ENCODE data around the gene SNX30.

Gene SNX30

DNA sequence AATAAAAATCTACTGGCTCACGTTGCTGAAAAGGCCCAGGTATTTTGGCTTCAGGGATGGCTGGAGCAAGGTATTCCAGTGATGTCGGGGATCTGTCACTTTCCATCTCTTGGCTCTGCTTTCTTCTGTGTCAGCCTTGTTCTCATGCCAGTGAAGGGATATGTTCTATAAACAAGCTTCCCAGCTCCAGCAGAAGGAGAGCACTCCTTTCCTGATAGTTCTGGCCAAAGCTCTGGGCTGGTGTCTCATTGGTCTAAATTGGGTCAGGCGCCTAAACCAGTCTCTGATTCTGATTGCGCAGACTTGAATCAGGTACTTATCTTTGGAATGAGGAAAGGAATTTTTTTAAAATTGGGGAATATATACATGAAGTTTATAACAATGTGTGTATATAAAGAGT, 5.1 kb downstream of the SNX30 start:
- ATAC-seq (replicated peaks; ENCODE audit: extremely low read depth, poor library complexity, severe bottlenecking) (no peak), DNase-seq (ENCODE audit: low spot score in 2 of 2) (no peak)
- peaks cover 83% of the 10 kb centered on the region for H3K4me1 Mint-ChIP-seq
- H3K4me3 Mint-ChIP-seq: peak overlapping the region; percentile 58
- H3K27ac Mint-ChIP-seq (ENCODE audit: low read depth): no peak overlapping the region
- no peaks in the 10 kb centered on the region for H3K9me3 Mint-ChIP-seq
- H3K27me3 Mint-ChIP-seq: no peaks in the 10 kb centered on the region
- peaks cover 6% of the 10 kb centered on the region for H3K36me3 Mint-ChIP-seq (ENCODE audit: insufficient read depth)

DNA sequence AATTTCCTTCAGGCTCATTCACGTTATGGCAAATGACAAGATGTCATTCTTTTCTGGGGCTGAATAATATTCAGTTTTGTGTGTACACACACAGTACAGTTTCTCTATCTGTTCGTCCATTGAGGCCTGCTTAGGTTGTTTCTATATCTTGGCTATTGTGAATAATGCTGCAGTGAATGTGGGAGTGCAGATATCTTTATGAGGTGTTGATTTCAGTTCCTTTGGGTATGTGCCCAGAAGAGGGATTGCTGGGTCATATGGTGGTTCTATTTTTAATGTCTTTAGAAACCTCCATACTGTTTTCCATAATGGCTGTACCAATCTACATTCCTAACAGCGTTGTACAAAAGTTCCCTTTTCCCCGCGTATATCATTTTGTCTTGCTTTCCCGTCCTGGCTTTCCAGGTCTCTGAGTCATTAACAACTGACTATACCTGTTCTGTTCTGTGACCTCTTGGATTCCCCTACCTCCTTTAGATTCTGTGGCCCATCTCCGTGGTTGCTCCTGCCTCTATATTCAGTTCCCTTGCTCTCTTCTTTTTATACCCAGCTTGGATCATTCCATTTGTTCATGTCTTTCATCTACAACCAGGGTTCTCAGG, 6.8 kb downstream of the SNX30 start:
- Mint-ChIP-seq H3K9me3 (no peaks in the 10 kb centered on the region), H3K4me1 (peaks cover 89% of the 10 kb centered on the region), H3K36me3 (ENCODE audit: insufficient read depth) (peaks cover 2% of the 10 kb centered on the region), H3K27ac (ENCODE audit: low read depth) (no peak overlapping the region), H3K27me3 (no peaks in the 10 kb centered on the region), H3K4me3 (no peak overlapping the region)
- ATAC-seq (replicated peaks; ENCODE audit: extremely low read depth, poor library complexity, severe bottlenecking): no peak
- no peak for DNase-seq (ENCODE audit: low spot score in 2 of 2)

DNA sequence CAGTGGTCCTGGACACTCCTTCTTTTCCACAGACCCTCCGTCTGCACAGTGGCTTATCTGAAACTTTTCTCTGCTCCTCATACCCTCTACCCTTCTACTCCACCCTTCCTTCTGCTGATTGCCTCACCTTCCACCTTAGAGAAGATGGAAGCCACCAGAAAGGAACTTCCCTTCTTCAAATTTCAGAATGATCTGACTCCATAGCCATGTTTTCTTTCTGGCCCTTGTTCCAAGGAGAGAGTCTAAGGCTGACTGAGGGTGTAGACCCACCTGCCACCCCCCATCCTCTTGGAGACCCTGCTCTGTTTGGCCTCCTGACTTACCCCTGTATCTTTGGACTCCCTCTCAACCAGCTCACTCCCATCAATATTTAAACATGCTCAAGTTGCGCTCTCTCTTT, 7.4 kb downstream of the SNX30 start:
- H3K27ac Mint-ChIP-seq (ENCODE audit: low read depth): no peak overlapping the region
- H3K4me1 Mint-ChIP-seq: peaks cover 89% of the 10 kb centered on the region
- no peak for DNase-seq (ENCODE audit: low spot score in 2 of 2)
- no peak for ATAC-seq (replicated peaks; ENCODE audit: extremely low read depth, poor library complexity, severe bottlenecking)
- H3K27me3 Mint-ChIP-seq: no peaks in the 10 kb centered on the region
- no peaks in the 10 kb centered on the region for H3K9me3 Mint-ChIP-seq
- no peak overlapping the region for H3K4me3 Mint-ChIP-seq
- peaks cover 2% of the 10 kb centered on the region for H3K36me3 Mint-ChIP-seq (ENCODE audit: insufficient read depth)

DNA sequence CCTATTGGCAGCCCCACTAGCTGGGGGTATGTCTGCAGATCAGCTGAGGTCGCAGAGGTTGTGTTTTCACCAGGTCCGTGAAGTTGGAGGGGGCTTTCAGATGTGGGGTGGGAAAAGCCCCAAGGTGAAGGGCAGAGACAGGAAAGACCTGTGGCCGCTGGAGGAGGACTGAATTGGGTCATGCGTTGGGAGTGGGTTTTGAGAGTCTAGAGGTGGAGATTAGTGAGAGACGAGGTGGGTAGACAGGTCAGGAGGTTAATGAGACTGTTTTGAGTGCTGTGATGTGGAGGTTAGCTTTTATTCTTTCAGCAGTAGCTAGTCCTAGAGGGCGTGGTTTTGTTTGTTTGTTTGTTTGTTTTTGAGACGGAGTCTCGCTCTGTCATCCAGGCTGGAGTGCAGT, 10.3 kb downstream of the SNX30 start:
- Mint-ChIP-seq H3K4me1 (peaks cover 77% of the 10 kb centered on the region), H3K27me3 (no peaks in the 10 kb centered on the region), H3K4me3 (no peak overlapping the region), H3K27ac (ENCODE audit: low read depth) (peak overlapping the region; percentile 68), H3K9me3 (no peaks in the 10 kb centered on the region), H3K36me3 (ENCODE audit: insufficient read depth) (peaks cover 1% of the 10 kb centered on the region)
- DNase-seq (ENCODE audit: low spot score in 2 of 2): no peak
- no peak for ATAC-seq (replicated peaks; ENCODE audit: extremely low read depth, poor library complexity, severe bottlenecking)

DNA sequence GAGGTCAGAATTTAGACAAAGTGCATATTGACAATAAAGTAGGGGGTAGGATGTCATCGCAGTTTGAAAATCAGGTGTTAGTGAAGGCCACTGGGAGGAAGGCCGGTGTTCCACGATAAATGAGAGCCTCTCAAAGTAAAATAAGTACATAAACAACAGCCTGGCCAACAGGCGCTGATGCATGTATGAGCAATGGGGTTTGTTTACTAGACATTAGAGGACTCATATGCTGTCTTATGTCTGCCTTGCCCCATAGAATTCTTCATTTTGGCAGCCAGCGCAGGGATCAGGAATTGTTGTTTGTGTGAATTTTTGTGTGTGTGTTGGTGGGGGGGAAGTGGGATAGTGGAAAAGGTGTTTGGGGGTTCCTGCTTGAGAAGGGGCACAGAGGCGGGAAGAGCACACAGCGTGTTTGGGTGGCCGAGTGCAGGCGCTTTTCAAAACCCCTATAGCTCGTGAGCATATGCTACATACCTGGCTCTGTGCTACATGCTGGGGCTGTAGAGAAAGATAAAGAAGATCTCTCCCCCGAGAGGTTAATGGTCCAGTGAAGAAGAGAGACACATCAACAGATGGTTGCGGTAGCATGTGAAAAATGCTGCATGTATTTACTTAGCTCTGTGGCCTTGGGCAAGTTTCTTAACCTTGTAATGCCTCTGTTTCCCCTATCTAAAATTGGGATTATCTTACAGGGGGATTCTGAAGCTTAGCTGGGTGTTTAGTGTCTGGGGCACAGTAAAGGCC, 11.5 kb downstream of the SNX30 start:
- Mint-ChIP-seq H3K36me3 (ENCODE audit: insufficient read depth) (no peaks in the 10 kb centered on the region), H3K9me3 (no peaks in the 10 kb centered on the region), H3K27me3 (no peaks in the 10 kb centered on the region), H3K4me3 (no peak overlapping the region), H3K27ac (ENCODE audit: low read depth) (peak overlapping the region; percentile 13), H3K4me1 (peaks cover 73% of the 10 kb centered on the region)
- DNase-seq (ENCODE audit: low spot score in 2 of 2): no peak
- no peak for ATAC-seq (replicated peaks; ENCODE audit: extremely low read depth, poor library complexity, severe bottlenecking)

DNA sequence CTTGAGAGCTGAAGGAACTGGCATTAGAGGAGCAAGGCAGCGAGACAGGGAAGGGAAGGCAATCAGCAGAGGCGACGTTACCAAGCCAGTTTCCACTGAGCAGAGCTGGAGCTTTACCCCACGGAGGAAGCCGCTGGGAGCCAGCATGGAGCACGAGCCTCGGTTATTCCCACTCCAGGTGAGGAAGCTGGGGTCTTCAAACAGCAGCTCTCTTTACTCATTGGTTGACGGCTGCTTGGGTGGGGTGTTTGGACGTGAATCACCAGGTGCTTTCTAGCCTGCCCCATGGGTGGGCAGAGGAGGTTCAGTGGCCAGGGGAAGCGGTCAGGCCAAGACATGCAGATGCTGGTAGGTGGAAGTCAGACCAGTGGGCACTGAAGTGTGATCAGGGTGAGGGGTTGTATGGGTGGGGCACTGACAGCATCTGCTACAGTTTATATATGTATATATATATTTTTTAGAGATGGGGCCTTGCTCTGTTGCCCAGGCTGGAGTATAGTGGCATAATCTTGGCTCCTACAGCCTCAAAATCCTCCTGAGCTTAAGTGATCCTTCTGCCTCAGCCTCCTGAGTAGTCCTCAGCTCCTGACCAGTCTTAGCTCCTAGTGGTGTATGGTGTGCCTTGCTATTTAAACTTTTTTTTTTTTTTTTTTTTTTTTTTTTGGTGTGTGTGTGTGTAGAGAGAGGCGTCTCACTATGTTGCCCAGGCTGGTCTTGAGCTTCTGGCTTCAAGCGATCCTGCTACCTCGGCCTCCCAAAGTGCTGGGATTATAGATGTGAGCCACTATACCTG, 12.4 kb downstream of the SNX30 start:
- no peaks in the 10 kb centered on the region for H3K27me3 Mint-ChIP-seq
- H3K27ac Mint-ChIP-seq (ENCODE audit: low read depth): no peak overlapping the region
- H3K4me3 Mint-ChIP-seq: no peak overlapping the region
- peaks cover 68% of the 10 kb centered on the region for H3K4me1 Mint-ChIP-seq
- no peak for ATAC-seq (replicated peaks; ENCODE audit: extremely low read depth, poor library complexity, severe bottlenecking)
- no peaks in the 10 kb centered on the region for H3K36me3 Mint-ChIP-seq (ENCODE audit: insufficient read depth)
- H3K9me3 Mint-ChIP-seq: no peaks in the 10 kb centered on the region
- no peak for DNase-seq (ENCODE audit: low spot score in 2 of 2)

DNA sequence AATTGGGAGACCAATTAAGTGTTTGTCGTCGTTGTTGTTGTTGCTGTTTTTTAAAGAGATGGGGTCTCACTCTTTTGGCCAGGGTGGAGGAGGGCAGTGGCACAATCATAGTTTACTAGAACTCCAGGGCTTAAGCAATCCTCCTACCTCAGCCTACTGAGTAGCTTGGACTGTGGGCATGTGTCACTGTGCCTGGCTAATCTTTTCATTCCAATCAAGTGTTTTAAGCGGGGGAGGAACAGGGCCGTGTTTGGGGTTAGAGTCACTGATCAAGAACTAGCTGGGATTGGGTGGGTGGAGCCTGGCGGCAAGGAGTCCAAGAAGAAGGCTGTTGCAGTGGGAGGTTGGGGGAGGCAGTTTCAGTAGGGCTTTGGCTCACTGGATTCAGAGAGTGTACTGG, 13.8 kb downstream of the SNX30 start:
- Mint-ChIP-seq H3K27ac (ENCODE audit: low read depth) (no peak overlapping the region), H3K27me3 (no peaks in the 10 kb centered on the region), H3K4me1 (peaks cover 62% of the 10 kb centered on the region)

DNA sequence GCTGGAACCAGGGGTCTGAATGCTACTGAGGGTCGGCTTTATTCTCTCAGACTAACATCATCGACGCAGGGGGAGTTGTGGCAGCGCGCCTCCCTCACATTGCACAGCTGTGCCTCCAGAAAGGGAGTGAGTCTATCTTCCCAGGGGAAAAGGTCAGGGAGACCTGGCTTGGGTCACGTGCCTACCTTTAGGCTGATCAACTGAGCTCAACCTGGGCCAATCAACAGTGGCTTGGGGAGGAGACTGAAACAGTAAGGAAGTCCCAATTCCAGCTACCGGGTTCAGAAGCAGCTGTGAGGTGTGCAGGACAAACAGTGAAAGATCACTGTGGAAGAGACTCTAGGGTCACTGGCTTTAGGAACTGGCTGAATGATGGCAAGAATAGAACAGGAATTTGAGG, 14.3 kb downstream of the SNX30 start:
- Mint-ChIP-seq H3K9me3 (no peaks in the 10 kb centered on the region), H3K4me3 (no peak overlapping the region), H3K4me1 (peaks cover 64% of the 10 kb centered on the region), H3K27ac (ENCODE audit: low read depth) (no peak overlapping the region), H3K36me3 (ENCODE audit: insufficient read depth) (no peaks in the 10 kb centered on the region), H3K27me3 (no peaks in the 10 kb centered on the region)
- ATAC-seq (replicated peaks; ENCODE audit: extremely low read depth, poor library complexity, severe bottlenecking) (no peak), DNase-seq (ENCODE audit: low spot score in 2 of 2) (no peak)

More for the DNA sequence above, 13.8 kb downstream of the SNX30 start:
- Mint-ChIP-seq H3K36me3 (ENCODE audit: insufficient read depth) (no peaks in the 10 kb centered on the region), H3K9me3 (no peaks in the 10 kb centered on the region), H3K4me3 (no peak overlapping the region)
- DNase-seq (ENCODE audit: low spot score in 2 of 2) (no peak), ATAC-seq (replicated peaks; ENCODE audit: extremely low read depth, poor library complexity, severe bottlenecking) (no peak)

DNA sequence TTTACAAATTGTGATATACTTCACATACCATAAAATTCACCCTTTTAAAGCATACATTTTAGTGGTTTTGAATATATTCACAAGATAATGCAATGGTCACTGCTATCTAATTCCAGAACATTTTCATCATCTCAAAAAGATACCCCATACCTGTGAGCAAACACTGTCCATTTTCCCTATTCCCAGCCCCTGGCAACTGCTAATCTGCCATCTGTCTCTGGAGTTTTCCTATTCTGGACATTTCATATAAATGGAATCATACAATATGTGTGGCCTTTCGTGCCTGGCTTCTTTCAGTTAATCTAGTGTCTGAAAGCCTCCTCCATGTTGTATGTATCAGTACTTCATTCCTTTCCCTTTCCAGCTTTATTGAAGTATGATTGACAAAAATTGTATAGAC, 14.7 kb downstream of the SNX30 start:
- DNase-seq (ENCODE audit: low spot score in 2 of 2) (no peak), ATAC-seq (replicated peaks; ENCODE audit: extremely low read depth, poor library complexity, severe bottlenecking) (no peak)
- Mint-ChIP-seq H3K36me3 (ENCODE audit: insufficient read depth) (no peaks in the 10 kb centered on the region), H3K9me3 (no peaks in the 10 kb centered on the region), H3K4me1 (peaks cover 62% of the 10 kb centered on the region), H3K27ac (ENCODE audit: low read depth) (no peak overlapping the region), H3K27me3 (no peaks in the 10 kb centered on the region), H3K4me3 (no peak overlapping the region)

DNA sequence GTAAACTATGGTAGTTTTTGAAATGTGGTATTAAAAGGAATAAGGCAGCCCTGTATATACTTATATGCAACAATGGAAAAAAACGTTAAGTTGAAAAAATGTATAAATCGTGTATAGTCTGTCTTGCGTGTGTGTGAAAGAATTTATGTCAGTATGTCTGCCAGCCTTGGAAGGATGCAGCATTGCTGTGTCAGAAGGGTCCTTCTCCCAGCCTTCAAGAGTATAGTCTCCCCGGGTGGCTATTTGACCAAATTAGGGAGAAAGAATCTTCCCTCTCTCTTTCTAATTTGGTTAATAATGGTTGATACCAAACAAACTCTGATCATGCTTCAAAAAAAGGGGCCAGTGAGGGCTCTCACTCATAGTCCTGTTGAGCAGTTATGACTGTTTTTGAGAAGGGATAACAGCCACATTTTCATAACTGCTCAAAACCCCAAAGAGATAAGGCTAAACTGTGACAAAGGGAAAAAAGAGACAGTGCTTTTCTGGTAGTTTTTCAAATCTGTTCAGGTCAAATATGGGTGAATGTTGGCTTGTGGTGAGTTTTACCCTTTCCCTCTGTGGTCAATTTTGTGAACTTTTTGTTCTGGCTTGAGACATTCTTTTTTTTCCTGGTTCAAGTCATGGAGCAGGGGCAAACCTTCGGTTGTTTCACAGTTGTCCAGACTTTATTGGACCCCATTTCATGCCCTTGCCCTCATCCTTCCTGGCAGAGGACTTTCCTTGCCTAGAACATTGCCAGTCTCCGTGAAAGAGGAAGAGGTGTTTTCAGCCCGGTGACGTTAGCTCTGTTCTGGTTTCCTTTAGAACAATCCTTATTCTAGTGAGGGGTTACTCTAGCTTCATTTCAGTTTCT, 21.0 kb downstream of the SNX30 start:
- Mint-ChIP-seq H3K27me3 (no peaks in the 10 kb centered on the region), H3K27ac (ENCODE audit: low read depth) (peak overlapping the region; percentile 13), H3K4me3 (no peak overlapping the region), H3K9me3 (no peaks in the 10 kb centered on the region), H3K36me3 (ENCODE audit: insufficient read depth) (peaks cover 3% of the 10 kb centered on the region), H3K4me1 (peaks cover 61% of the 10 kb centered on the region)
- no peak for DNase-seq (ENCODE audit: low spot score in 2 of 2)
- ATAC-seq (replicated peaks; ENCODE audit: extremely low read depth, poor library complexity, severe bottlenecking): peak; percentile 46

DNA sequence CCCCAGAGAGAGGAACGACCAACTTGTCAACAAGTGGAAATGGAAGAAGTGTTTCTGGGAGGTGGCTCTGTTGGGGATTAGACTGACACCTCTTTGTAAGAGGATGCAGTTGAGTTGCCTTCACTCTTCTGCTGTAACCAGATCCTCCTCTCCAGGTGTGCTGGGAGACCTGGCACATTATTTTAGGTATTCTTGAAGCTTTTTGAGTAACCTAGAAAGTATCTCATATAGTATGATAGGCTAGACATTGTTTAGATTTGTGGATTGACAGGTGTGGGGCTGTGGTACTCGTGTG, 21.6 kb downstream of the SNX30 start:
- H3K4me1 Mint-ChIP-seq: peaks cover 62% of the 10 kb centered on the region
- no peaks in the 10 kb centered on the region for H3K27me3 Mint-ChIP-seq
- DNase-seq (ENCODE audit: low spot score in 2 of 2) (no peak), ATAC-seq (replicated peaks; ENCODE audit: extremely low read depth, poor library complexity, severe bottlenecking) (no peak)
- no peaks in the 10 kb centered on the region for H3K9me3 Mint-ChIP-seq
- peaks cover 3% of the 10 kb centered on the region for H3K36me3 Mint-ChIP-seq (ENCODE audit: insufficient read depth)
- H3K27ac Mint-ChIP-seq (ENCODE audit: low read depth): peak overlapping the region; percentile 13
- H3K4me3 Mint-ChIP-seq: no peak overlapping the region

DNA sequence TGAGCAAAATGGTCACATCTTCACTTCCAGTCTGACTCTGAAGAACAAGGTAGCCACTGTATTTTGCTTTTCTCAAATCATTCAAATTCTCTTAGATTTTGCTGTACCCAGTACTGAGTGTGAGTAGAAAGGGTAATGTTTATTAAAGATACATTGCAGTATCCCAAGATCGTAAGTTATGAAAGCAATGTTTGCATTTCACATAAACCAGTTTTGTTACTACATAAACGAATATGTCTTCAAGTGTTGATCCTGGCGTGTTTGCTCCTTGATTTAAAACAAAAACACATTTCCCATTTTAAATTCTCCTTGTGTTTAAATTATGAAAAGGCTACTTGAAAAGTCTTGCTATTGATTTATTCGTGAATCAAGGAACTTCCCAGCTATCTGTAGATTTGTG, 22.0 kb downstream of the SNX30 start:
- DNase-seq (ENCODE audit: low spot score in 2 of 2) (no peak), ATAC-seq (replicated peaks; ENCODE audit: extremely low read depth, poor library complexity, severe bottlenecking) (no peak)
- H3K9me3 Mint-ChIP-seq: no peaks in the 10 kb centered on the region
- H3K4me1 Mint-ChIP-seq: peaks cover 62% of the 10 kb centered on the region
- H3K27ac Mint-ChIP-seq (ENCODE audit: low read depth): no peak overlapping the region
- no peak overlapping the region for H3K4me3 Mint-ChIP-seq
- H3K27me3 Mint-ChIP-seq: no peaks in the 10 kb centered on the region
- peaks cover 3% of the 10 kb centered on the region for H3K36me3 Mint-ChIP-seq (ENCODE audit: insufficient read depth)

All from central memory CD8-positive, alpha-beta T cell (primary cell).